ENCODE results near the gene CRIP2. TPM values are rescaled to one million over a fixed set of nuclear protein-coding genes. Genes with fewer than 3 reads are reported as not detected.

CRIP2 gene
- total and polyA plus RNA-seq, 10 of the 15 experiments (the other 5 are each of a cell fraction or from before 2014, with no cell fraction given) = 0.04 to 0.62 (median 0.37) TPM; not detected in 5

DNA sequence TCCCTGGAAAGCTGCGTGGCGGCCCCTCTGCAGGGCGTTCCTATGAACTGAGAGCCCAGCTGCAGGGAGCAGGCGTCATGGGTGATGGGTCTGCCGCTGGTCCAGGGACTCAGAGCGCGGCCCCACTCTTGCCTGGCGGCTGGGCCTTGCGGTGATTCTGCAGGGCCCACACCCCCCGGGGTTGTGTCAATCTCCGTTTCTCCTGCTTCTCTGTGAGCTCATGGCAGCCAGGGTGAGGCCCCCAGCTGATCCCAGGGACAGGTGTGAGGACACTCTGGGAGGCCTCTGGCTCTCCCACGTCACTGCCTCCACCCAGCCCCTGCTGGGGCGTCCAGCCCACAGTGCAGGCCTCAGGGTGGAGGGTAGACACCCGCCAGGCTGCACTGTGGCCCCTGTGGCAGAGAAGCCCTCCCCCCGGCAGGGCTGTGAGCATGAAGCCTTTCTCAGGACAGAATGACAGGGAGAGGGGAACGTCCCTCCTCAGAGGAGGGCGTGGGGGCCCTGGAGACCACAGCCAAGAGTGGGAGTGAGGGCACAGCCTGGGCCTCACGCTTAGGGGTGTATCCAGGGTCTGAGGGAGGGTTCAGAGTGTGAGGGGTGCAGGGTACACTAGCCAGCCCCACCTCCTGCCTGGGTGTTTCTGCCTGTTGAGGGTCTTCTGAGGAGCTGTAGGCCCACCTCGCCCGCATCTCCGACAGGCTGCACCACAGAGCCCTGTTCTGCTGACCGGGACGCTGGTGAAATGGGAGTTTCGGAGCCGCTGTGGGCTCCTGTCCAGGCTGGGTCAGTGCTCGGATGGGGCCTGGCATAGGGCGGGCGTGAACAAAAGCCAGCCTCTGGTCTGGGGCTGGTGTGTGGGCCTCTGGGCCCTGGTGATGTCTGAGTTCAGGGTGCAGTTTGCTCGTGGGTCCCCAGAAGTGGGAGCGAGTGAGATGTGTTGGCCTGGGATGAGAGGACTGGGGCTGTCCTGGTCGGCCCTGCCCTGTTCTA is 26.7 kb upstream of the CRIP2 start (continued):
- TF ChIP-seq, protein P1, sequence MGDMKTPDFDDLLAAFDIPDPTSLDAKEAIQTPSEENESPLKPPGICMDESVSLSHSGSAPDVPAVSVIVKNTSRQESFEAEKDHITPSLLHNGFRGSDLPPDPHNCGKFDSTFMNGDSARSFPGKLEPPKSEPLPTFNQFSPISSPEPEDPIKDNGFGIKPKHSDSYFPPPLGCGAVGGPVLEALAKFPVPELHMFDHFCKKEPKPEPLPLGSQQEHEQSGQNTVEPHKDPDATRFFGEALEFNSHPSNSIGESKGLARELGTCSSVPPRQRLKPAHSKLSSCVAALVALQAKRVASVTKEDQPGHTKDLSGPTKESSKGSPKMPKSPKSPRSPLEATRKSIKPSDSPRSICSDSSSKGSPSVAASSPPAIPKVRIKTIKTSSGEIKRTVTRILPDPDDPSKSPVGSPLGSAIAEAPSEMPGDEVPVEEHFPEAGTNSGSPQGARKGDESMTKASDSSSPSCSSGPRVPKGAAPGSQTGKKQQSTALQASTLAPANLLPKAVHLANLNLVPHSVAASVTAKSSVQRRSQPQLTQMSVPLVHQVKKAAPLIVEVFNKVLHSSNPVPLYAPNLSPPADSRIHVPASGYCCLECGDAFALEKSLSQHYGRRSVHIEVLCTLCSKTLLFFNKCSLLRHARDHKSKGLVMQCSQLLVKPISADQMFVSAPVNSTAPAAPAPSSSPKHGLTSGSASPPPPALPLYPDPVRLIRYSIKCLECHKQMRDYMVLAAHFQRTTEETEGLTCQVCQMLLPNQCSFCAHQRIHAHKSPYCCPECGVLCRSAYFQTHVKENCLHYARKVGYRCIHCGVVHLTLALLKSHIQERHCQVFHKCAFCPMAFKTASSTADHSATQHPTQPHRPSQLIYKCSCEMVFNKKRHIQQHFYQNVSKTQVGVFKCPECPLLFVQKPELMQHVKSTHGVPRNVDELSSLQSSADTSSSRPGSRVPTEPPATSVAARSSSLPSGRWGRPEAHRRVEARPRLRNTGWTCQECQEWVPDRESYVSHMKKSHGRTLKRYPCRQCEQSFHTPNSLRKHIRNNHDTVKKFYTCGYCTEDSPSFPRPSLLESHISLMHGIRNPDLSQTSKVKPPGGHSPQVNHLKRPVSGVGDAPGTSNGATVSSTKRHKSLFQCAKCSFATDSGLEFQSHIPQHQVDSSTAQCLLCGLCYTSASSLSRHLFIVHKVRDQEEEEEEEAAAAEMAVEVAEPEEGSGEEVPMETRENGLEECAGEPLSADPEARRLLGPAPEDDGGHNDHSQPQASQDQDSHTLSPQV (IDR thresholded peaks at IDR 0.05) = no peak
- no peak for TF ChIP-seq CREB1 (IDR thresholded peaks at IDR 0.05; ENCODE audit: low read depth)
- TF ChIP-seq, protein P2, sequence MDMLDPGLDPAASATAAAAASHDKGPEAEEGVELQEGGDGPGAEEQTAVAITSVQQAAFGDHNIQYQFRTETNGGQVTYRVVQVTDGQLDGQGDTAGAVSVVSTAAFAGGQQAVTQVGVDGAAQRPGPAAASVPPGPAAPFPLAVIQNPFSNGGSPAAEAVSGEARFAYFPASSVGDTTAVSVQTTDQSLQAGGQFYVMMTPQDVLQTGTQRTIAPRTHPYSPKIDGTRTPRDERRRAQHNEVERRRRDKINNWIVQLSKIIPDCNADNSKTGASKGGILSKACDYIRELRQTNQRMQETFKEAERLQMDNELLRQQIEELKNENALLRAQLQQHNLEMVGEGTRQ (IDR thresholded peaks at IDR 0.05; ENCODE audit: borderline replicate concordance, low read depth, low read length) = no peak

DNA sequence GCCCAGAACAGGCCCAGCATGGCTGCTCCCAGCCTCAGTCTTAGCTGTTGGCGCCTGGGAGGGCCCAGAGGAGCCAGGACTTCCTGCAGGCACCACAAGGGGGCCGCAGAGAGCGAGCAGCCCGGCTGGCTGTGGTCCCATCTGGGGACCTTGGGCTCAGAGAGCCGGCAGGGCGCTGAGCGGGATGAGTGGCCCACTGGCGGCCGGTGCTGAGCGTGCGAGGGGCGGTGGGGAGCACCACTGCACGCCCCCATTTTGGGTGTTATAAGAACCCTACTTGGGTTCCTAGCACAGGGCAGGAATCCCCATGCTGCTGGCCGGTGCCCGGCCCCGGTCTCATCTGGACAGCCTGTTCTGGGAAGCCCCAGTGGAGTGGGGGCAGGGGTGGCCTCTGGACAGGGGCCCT is 25.9 kb upstream of the CRIP2 start:
- no TSS peak for BruUV-seq (replicated peaks)
- Histone ChIP-seq H3K27ac (ENCODE audit: control insufficient read depth, insufficient read depth) (no peak overlapping the region), H2AFZ (ENCODE audit: control insufficient read depth, low read depth, low read length) (no peak overlapping the region), H3K9me3 (replicated peaks; ENCODE audit: control insufficient read depth, insufficient read depth, low read length) (no peaks in the 10 kb centered on the region), H3K4me1 (ENCODE audit: control insufficient read depth, insufficient read depth, low read length) (no peaks in the 10 kb centered on the region), H3K4me3 (no peak overlapping the region), H3K4me2 (ENCODE audit: control insufficient read depth, insufficient read depth) (no peak overlapping the region), H3K79me2 (ENCODE audit: control insufficient read depth, insufficient read depth, low read length) (no peaks in the 10 kb centered on the region), H3K36me3 (ENCODE audit: control insufficient read depth in 2 of 2, insufficient read depth in 2 of 2, low read length in 1 of 2) (peaks cover 0 to 27% of the 10 kb centered on the region in 2 experiments; a peak in 3 of 4 replicates), H4K20me1 (ENCODE audit: control insufficient read depth, insufficient read depth) (no peaks in the 10 kb centered on the region), H3K9ac (ENCODE audit: control insufficient read depth, insufficient read depth, low read length) (no peak overlapping the region), H3K27me3 (replicated peaks in 1 of 2; ENCODE audit: control insufficient read depth in 2 of 2, insufficient read depth in 2 of 2, low read length in 1 of 2) (no peaks in the 10 kb centered on the region)
- DNase-seq (ENCODE audit: low read depth, low spot score) (no peak), FAIRE-seq (no peak), ATAC-seq (peak; percentile 98)
- ChIA-PET RAD21 (ENCODE audit: unreplicated experiment) (interaction anchor here (1.0 kb wide), 1 partner anchor 41 kb away, joined by 4 read pairs; no protein-coding TSS in a partner anchor), SMC1A (ENCODE audit: uncharacterized antibody, unreplicated experiment) (no interaction called here), CTCF (interaction anchor here (0.7 kb wide), 1 partner anchor 58 kb away, joined by 3 read pairs; no protein-coding TSS in a partner anchor), POLR2A (no interaction called here)
- in situ Hi-C loops (cut with MboI) = no loop called here
- 61% methylated on average over 16 of the region's 16 CpGs for WGBS (ENCODE audit: insufficient coverage, insufficient replicate concordance, low lambda C conversion rate, missing lambda C conversion rate)
- intact Hi-C loops (cut with micrococcal nuclease; ENCODE audit: unreplicated experiment) = loop anchor here (1.0 kb wide), 1 partner anchor 41 kb away; no protein-coding TSS in a partner anchor
- TF ChIP-seq SREBF2 (IDR thresholded peaks at IDR 0.05; ENCODE audit: low read length) (no peak), JUNB (IDR thresholded peaks at IDR 0.05) (no peak), RAD21 (IDR thresholded peaks at IDR 0.05; ENCODE audit: insufficient read depth, low read depth, low read length) (peak; percentile 49), TCF12 (IDR thresholded peaks at IDR 0.05; ENCODE audit: low read depth, low read length) (no peak)
- TF ChIP-seq, protein P3, sequence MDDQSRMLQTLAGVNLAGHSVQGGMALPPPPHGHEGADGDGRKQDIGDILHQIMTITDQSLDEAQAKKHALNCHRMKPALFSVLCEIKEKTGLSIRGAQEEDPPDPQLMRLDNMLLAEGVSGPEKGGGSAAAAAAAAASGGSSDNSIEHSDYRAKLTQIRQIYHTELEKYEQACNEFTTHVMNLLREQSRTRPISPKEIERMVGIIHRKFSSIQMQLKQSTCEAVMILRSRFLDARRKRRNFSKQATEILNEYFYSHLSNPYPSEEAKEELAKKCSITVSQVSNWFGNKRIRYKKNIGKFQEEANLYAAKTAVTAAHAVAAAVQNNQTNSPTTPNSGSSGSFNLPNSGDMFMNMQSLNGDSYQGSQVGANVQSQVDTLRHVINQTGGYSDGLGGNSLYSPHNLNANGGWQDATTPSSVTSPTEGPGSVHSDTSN (IDR thresholded peaks at IDR 0.05; ENCODE audit: insufficient replicate concordance, low read depth, low read length) = no peak
- TF ChIP-seq, protein P4, sequence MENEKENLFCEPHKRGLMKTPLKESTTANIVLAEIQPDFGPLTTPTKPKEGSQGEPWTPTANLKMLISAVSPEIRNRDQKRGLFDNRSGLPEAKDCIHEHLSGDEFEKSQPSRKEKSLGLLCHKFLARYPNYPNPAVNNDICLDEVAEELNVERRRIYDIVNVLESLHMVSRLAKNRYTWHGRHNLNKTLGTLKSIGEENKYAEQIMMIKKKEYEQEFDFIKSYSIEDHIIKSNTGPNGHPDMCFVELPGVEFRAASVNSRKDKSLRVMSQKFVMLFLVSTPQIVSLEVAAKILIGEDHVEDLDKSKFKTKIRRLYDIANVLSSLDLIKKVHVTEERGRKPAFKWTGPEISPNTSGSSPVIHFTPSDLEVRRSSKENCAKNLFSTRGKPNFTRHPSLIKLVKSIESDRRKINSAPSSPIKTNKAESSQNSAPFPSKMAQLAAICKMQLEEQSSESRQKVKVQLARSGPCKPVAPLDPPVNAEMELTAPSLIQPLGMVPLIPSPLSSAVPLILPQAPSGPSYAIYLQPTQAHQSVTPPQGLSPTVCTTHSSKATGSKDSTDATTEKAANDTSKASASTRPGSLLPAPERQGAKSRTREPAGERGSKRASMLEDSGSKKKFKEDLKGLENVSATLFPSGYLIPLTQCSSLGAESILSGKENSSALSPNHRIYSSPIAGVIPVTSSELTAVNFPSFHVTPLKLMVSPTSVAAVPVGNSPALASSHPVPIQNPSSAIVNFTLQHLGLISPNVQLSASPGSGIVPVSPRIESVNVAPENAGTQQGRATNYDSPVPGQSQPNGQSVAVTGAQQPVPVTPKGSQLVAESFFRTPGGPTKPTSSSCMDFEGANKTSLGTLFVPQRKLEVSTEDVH (IDR thresholded peaks at IDR 0.05; ENCODE audit: low read depth, partially characterized antibody) = no peak
